CD4-positive, alpha-beta T cell treated with Interleukin-12 subunit alpha and Interleukin-12 subunit beta, for 1 hour (primary cell): ENCODE results near the gene ELP2.
"Not testable (repeated sequence)": the region's sequence is repeated elsewhere in the genome, so short reads cannot be mapped to it uniquely, and the experiment has no call there.

Experiments used
- DNase-seq: peaks from one replicate; pipeline ENCODE4 v3.0.0-alpha.2; 2020

The ELP2 gene

GRCh38 chr18:36129300-36130038 is at the start of gene ELP2, which contains the start of gene SLC39A6:
Gene ELP2, plus strand, starts transcription at chr18:36129899. Its CDS starts 35 bp downstream, at chr18:36129934.
Gene SLC39A6, minus strand, starts transcription at chr18:36129340. Its CDS starts 2,333 bp downstream, at chr18:36127007.
- peak; percentile 96 for DNase-seq

- DNase-seq: not testable (repeated sequence)
These were observed 48.6 kb upstream of the ELP2 start for GRCh38 chr18:36081118-36081517.

- DNase-seq: no peak
These were observed 46.0 kb upstream of the ELP2 start for GRCh38 chr18:36083729-36084128.

- no peak for DNase-seq
These were observed 44.5 kb upstream of the ELP2 start for GRCh38 chr18:36085195-36085594.

GRCh38 chr18:36086186-36086585 is 43.5 kb upstream of the ELP2 start:
- no peak for DNase-seq

- no peak for DNase-seq
These were observed 41.4 kb upstream of the ELP2 start for GRCh38 chr18:36088256-36088655.

- DNase-seq: no peak
These were observed 40.7 kb upstream of the ELP2 start for GRCh38 chr18:36089001-36089400.

GRCh38 chr18:36092116-36092515 is 37.6 kb upstream of the ELP2 start:
- not testable (repeated sequence) for DNase-seq

- no peak for DNase-seq
These were observed 35.3 kb upstream of the ELP2 start for GRCh38 chr18:36094431-36094830.

GRCh38 chr18:36095936-36096519 is 33.7 kb upstream of the ELP2 start:
- DNase-seq: peak; percentile 54

GRCh38 chr18:36096955-36097354 is 32.7 kb upstream of the ELP2 start:
- DNase-seq: no peak

GRCh38 chr18:36099311-36099710 is 30.4 kb upstream of the ELP2 start:
- no peak for DNase-seq

- DNase-seq: no peak
These were observed 27.8 kb upstream of the ELP2 start for GRCh38 chr18:36101943-36102342.

GRCh38 chr18:36104749-36105148 is 24.9 kb upstream of the ELP2 start:
- no peak for DNase-seq

GRCh38 chr18:36107477-36107876 is 22.2 kb upstream of the ELP2 start:
- no peak for DNase-seq

GRCh38 chr18:36108196-36108595 is 21.5 kb upstream of the ELP2 start:
- no peak for DNase-seq

- DNase-seq: no peak
These were observed 21.1 kb upstream of the ELP2 start for GRCh38 chr18:36108601-36109000.

GRCh38 chr18:36109737-36110136 is 20.0 kb upstream of the ELP2 start:
- no peak for DNase-seq

- no peak for DNase-seq
These were observed 17.4 kb upstream of the ELP2 start for GRCh38 chr18:36112302-36112701.

GRCh38 chr18:36114251-36114650 is 15.4 kb upstream of the ELP2 start:
- DNase-seq: no peak

GRCh38 chr18:36114738-36115137 is 15.0 kb upstream of the ELP2 start:
- DNase-seq: no peak

GRCh38 chr18:36116771-36117170 is 12.9 kb upstream of the ELP2 start:
- DNase-seq: not testable (repeated sequence)

GRCh38 chr18:36120297-36120696 is 9.4 kb upstream of the ELP2 start:
- no peak for DNase-seq

GRCh38 chr18:36124841-36125240 is 4.9 kb upstream of the ELP2 start:
- DNase-seq: no peak

GRCh38 chr18:36126668-36127067 is 3.0 kb upstream of the ELP2 start:
- no peak for DNase-seq
